Measurements from ENCODE around the gene PCSK6.

The PCSK6 gene

DNA sequence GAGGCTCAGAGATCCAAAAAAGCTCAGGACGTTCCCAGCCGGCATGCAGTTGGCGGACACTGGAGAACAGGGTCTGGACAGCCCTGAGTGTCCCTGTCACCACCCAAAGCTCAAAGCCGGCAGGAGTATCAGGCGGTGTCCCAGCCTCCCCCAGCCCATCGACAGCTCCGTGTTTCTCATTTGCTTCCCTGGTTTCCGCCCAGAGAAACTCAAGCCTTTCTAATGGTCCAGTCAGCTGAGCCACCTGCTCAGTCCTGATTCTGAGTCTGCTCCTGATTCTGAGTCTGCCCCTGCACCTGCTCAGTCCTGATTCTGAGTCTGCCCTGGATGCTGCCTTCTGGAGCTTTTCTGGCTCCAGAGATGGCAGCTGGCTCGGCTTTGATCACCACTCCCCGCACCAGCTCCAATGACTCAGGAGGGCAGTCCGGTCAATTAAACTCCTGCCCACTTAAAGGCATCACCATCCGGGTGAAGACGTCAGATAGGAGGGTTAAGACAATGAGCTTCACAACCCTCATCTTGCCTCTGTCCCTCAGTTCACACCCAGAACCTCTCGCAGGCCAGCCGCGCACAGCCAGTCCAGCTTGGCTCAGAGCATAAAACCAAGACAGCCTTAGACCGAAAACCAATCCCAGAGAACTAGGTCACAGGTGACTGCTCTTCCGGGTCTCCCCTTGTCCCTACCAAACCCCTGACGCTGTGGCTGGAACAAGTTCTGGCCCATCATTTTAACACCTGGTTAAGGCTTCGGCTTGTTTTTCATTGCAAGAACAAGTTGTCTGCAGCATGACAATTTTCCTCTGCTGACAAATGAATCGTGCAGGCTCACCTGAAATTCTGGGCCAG lies 6.8 kb downstream of the PCSK6 start:
- POLR2A ChIA-PET, result no interaction called here
- H3K4me3 ChIP-seq (ENCODE audit: low read depth, low read length), result no peak overlapping the region
- CTCF ChIA-PET, result no interaction called here
- no peak for DNase-seq (ENCODE audit: low read depth, low spot score)
- TF ChIP-seq, protein P1, sequence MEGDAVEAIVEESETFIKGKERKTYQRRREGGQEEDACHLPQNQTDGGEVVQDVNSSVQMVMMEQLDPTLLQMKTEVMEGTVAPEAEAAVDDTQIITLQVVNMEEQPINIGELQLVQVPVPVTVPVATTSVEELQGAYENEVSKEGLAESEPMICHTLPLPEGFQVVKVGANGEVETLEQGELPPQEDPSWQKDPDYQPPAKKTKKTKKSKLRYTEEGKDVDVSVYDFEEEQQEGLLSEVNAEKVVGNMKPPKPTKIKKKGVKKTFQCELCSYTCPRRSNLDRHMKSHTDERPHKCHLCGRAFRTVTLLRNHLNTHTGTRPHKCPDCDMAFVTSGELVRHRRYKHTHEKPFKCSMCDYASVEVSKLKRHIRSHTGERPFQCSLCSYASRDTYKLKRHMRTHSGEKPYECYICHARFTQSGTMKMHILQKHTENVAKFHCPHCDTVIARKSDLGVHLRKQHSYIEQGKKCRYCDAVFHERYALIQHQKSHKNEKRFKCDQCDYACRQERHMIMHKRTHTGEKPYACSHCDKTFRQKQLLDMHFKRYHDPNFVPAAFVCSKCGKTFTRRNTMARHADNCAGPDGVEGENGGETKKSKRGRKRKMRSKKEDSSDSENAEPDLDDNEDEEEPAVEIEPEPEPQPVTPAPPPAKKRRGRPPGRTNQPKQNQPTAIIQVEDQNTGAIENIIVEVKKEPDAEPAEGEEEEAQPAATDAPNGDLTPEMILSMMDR (IDR thresholded peaks at IDR 0.05; ENCODE audit: insufficient read depth, low read length, missing control alignments), result no peak

DNA sequence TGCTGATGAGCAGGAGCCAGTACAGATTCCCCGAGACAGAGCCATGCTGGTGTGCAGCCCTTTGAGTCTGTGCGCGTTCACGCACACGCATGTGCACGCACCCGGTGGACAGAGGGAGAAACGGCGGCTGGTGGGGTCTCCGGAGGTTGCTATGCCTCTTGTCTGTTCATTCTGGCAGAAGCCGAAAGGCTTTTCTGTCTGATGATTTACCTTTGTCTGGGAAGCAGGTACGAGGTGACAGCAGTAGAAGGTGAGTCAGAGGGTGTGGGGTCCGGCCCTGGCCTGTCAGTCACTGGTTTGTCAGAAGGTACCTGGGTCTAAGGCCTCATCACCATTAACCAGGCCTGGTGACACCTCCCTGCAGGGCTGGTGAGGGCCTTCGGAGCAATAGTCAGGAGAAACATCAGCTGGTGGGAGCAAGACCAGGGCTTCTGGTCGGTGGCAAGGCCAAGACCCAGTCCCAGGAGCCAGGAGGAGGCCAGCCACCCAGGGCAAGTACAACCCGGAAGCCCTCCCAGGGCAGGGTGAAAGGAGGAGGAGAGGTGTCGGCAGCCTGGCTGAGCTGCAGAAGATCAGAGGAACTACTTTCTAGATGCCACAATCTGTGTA lies 7.5 kb downstream of the PCSK6 start:
- TF ChIP-seq, protein P1 (IDR thresholded peaks at IDR 0.05; ENCODE audit: insufficient read depth, low read length, missing control alignments), result no peak
- POLR2A ChIA-PET, result no interaction called here
- H3K4me3 ChIP-seq (ENCODE audit: low read depth, low read length), result no peak overlapping the region
- no peak for DNase-seq (ENCODE audit: low read depth, low spot score)
- CTCF ChIA-PET, result no interaction called here

DNA sequence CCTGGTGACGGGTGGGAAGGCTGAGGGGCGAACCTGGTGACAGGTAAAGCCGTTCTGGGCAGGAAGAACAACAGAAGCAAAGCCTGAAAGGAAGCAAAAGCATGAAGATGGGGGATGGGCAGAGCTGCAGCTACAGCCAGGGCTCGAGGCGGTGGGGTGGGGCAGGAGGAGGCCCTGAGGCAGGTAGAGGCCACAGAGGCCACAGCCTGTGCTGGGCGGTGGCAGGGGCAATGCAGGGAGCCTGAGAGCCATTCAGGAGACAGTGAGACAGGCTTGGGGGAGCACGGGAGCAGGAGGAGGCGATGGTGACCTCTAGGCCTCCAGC lies 8.2 kb downstream of the PCSK6 start:
- POLR2A ChIA-PET, result no interaction called here
- no peak for DNase-seq (ENCODE audit: low read depth, low spot score)
- TF ChIP-seq, protein P1 (IDR thresholded peaks at IDR 0.05; ENCODE audit: insufficient read depth, low read length, missing control alignments), result no peak
- H3K4me3 ChIP-seq (ENCODE audit: low read depth, low read length), result no peak overlapping the region
- CTCF ChIA-PET, result no interaction called here

DNA sequence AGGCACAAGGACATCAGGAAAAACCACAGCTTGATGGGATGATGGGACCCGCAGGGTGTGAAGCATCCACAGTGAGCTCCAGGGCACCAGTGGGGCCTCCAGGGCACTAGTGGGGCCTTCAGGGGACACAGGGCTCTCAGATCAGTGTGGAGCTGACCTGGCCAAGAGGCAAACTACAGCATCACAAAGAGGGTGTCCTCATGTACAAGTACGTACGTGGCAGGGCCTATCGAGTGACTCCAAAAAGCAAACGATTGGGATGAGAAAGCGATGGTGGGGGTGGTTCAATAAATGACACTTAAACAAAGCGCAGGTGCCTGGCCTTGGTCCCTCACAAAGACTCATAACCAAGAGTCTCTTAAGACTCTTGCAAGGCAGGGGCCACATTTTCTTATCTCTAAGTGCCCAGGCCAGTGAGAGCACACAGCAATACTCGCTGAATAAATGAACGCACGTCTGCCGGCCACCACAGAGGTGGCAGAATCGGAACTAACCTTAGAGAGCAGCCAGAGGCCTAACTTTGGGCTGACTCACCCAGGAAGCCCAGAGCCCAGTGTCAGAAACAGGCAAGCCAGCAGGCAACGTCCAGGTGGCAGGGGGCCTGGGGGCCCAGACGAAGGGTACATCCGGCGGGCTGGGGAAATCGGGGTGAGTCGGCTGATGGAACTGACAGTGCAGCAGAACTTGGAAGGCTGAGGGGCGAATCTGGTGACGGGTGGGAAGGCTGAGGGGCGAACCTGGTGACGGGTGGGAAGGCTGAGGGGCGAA lies 8.7 kb downstream of the PCSK6 start:
- TF ChIP-seq, protein P1 (IDR thresholded peaks at IDR 0.05; ENCODE audit: insufficient read depth, low read length, missing control alignments), result no peak
- DNase-seq (ENCODE audit: low read depth, low spot score), result no peak
- ChIA-PET POLR2A (no interaction called here), CTCF (no interaction called here)
- H3K4me3 ChIP-seq (ENCODE audit: low read depth, low read length), result no peak overlapping the region

DNA sequence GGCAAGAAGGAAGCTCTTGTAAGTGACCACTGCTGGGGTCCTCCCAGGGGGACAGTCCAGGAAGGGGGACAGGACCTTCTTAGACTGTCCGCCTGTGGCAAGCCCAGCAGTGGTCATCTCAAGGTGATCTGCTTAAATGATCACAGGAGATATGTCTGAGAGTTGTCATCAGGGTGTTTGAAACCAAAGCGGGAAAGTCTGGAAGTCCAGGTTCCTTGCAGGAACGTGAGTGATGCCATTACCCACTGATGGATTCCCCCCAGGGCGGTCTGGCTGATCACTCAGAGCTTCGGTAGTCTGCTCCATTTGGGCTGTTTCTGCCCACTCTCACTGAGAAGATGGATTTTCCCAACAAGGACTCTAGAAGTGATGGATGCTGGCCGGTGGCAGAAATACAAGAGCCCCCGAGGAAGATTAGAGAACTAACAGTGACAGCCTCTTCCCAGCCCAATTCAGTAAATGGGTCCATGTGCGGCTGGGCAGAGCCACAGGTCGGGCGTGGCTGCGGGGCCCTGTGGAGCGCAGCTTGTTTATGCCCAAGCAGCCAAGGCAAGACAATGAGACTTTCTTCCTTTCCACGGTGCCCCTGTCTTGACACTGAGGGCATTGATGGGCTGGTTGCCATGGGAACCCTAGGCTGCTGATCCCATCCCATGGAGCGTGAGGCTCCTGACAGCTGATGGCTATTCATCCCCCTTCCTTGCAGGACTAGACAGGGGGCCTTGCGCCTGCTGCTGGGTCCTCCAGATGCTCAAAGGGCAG lies 9.5 kb downstream of the PCSK6 start:
- TF ChIP-seq, protein P1 (IDR thresholded peaks at IDR 0.05; ENCODE audit: insufficient read depth, low read length, missing control alignments), result no peak
- CTCF ChIA-PET, result no interaction called here
- H3K4me3 ChIP-seq (ENCODE audit: low read depth, low read length), result no peak overlapping the region
- DNase-seq (ENCODE audit: low read depth, low spot score), result no peak
- POLR2A ChIA-PET, result no interaction called here

Data from AG04449 (cell line).